HepG2 (cell line): ENCODE data around the gene DCC. TPM values are rescaled to one million over a fixed set of nuclear protein-coding genes. Genes with fewer than 3 reads are reported as not detected.

Source experiments
- DMTF1 ChIP-seq: sonication (generic); formaldehyde crosslinking; IDR thresholded peaks from 2 replicates; pipeline ENCODE4 v1.4.0; 2020; ENCODE audit warnings: mild to moderate bottlenecking, missing genetic modification reagents
- ELK4 ChIP-seq: sonication (generic); formaldehyde crosslinking; IDR thresholded peaks from 2 replicates; pipeline ENCODE4 v1.9.0; 2021; ENCODE audit warnings: missing genetic modification reagents, borderline replicate concordance
- FOXA1 ChIP-seq, 2 experiments: fragments of 450-650 bp in 1 of 2; sonication (generic) in 1 of 2; formaldehyde crosslinking in 1 of 2; IDR thresholded peaks; 2 replicates each; pipeline versions ENCODE4 v1.4.0 to v1.6.1; 2016 to 2020; ENCODE audit warnings: missing genetic modification reagents in 1 of 2
- FOXK1 ChIP-seq: sonication (generic); formaldehyde crosslinking; IDR thresholded peaks from 2 replicates; pipeline ENCODE4 v1.4.0; 2020; ENCODE audit warnings: low read depth, missing genetic modification reagents, borderline replicate concordance
- SRY ChIP-seq: sonication (generic); formaldehyde crosslinking; IDR thresholded peaks from 2 replicates; pipeline ENCODE4 v1.8.0; 2022; ENCODE audit warnings: mild to moderate bottlenecking, missing genetic modification reagents
- ZBTB37 ChIP-seq: sonication (generic); formaldehyde crosslinking; IDR thresholded peaks from 2 replicates; pipeline ENCODE4 v1.4.0; 2020; ENCODE audit warnings: mild to moderate bottlenecking, missing genetic modification reagents
- ZNF274 ChIP-seq: sonication (generic); formaldehyde crosslinking; IDR thresholded peaks from 2 replicates; pipeline ENCODE4 v1.5.1; 2020; ENCODE audit warnings: mild to moderate bottlenecking, missing genetic modification reagents
- ZNF354B ChIP-seq: sonication (generic); formaldehyde crosslinking; IDR thresholded peaks from 2 replicates; pipeline ENCODE4 v1.8.0; 2022; ENCODE audit warnings: mild to moderate bottlenecking, missing genetic modification reagents
- ZNF616 ChIP-seq: sonication (generic); formaldehyde crosslinking; IDR thresholded peaks from 2 replicates; pipeline ENCODE4 v1.5.0; 2020; ENCODE audit warnings: low read depth, mild to moderate bottlenecking, missing genetic modification reagents
- ZNF747 ChIP-seq: sonication (generic); formaldehyde crosslinking; IDR thresholded peaks from 2 replicates; pipeline ENCODE4 v1.8.1; 2023; ENCODE audit warnings: missing genetic modification reagents, mild to moderate bottlenecking, borderline replicate concordance
- polyA plus RNA-seq, 8 experiments: library from polyadenylated mRNA; depleted of rRNA in 3 of 8; stranded (reverse) in 7 of 8; unstranded in 1 of 8; fragments of >200 nt; fragmentation: Illumina TruSeq in 4 of 8; extraction: Trizol in 4 of 8; gene quantifications; 2 replicates each; pipeline versions ENCODE4 v1.2.1 to v1.2.3, GENCODE V29; 2011 to 2016; ENCODE audit warnings: low read depth in 4 of 8, missing spikeins in 1 of 8, mixed read lengths in 1 of 8; ENCODE audit not compliant: insufficient read depth in 1 of 8
- total RNA-seq, 5 experiments: library from RNA; depleted of rRNA; stranded (reverse); fragments of >200 nt; fragmentation: Illumina TruSeq; extraction: Trizol; gene quantifications; 2 replicates each; pipeline ENCODE4 v1.2.3, GENCODE V29; 2016; ENCODE audit warnings: low read depth in 1 of 5

The DCC gene
- total and polyA plus RNA-seq, 2 of the 13 experiments (the other 11 are each of a cell fraction or from before 2014, with no cell fraction given): not detected

- no peak for TF ChIP-seq DMTF1 (CRISPR knock-in tag)
- no peak for TF ChIP-seq ZBTB37
- no peak for TF ChIP-seq ZNF354B (CRISPR knock-in tag)
- TF ChIP-seq ZNF747 (CRISPR knock-in tag): no peak
- no peak for TF ChIP-seq ZNF274
- no peak for TF ChIP-seq SRY (CRISPR knock-in tag)
- TF ChIP-seq FOXA1 (IDR thresholded peaks at IDR 0.05): no peak
- no peak for TF ChIP-seq FOXA1 (CRISPR knock-in tag; IDR thresholded peaks at IDR 0.05)
- TF ChIP-seq ZNF616 (CRISPR knock-in tag): no peak
- TF ChIP-seq FOXK1: no peak
- no peak for TF ChIP-seq ELK4 (CRISPR knock-in tag)
These were observed 317.2 kb downstream of the DCC start (continued) for GRCh38 chr18:52657043-52657805.
